ENCODE results near the gene LMBR1L. TPM values are rescaled to one million over a fixed set of nuclear protein-coding genes. Genes with fewer than 3 reads are reported as not detected.

The LMBR1L gene, protein sequence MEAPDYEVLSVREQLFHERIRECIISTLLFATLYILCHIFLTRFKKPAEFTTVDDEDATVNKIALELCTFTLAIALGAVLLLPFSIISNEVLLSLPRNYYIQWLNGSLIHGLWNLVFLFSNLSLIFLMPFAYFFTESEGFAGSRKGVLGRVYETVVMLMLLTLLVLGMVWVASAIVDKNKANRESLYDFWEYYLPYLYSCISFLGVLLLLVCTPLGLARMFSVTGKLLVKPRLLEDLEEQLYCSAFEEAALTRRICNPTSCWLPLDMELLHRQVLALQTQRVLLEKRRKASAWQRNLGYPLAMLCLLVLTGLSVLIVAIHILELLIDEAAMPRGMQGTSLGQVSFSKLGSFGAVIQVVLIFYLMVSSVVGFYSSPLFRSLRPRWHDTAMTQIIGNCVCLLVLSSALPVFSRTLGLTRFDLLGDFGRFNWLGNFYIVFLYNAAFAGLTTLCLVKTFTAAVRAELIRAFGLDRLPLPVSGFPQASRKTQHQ
- 10 to 100 TPM; 72.5 to 76.4 TPM for total RNA-seq

DNA sequence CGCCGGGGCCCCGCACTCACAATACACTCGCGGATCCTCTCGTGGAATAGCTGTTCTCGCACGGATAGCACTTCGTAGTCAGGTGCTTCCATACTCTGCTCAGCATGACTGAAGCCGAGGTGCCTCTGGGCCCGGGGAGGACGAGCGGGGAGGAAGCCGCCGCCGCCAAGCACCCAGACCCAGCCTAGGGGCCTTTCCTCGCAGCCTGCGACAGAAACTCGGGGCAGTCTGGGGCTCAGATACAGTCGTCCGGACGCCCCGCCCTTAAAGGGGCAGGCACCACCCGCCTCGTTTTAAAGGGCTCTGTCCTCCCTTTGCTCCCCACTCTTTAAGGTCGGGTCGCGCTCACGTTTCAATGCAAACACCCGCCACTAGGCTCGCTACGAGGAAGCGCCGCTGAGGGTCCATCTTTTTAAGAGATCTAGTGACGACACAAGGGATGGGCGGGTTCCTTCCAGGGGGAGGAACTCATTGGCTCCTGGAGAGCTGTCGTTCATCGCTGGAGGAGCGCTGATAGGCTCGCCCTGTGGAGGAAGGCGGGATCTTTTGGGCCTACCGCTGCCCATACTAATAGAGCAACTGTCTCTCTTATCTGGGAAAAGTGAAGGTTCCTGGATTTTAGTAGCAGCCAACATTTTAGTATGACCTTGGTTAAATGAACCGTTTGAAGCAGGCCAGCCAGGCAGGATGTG, at the start of gene LMBR1L:
TSS of gene LMBR1L (minus strand) at position 384 of the 692 bp plus-strand sequence. CDS start at position 92, 292 bp downstream.

DNA sequence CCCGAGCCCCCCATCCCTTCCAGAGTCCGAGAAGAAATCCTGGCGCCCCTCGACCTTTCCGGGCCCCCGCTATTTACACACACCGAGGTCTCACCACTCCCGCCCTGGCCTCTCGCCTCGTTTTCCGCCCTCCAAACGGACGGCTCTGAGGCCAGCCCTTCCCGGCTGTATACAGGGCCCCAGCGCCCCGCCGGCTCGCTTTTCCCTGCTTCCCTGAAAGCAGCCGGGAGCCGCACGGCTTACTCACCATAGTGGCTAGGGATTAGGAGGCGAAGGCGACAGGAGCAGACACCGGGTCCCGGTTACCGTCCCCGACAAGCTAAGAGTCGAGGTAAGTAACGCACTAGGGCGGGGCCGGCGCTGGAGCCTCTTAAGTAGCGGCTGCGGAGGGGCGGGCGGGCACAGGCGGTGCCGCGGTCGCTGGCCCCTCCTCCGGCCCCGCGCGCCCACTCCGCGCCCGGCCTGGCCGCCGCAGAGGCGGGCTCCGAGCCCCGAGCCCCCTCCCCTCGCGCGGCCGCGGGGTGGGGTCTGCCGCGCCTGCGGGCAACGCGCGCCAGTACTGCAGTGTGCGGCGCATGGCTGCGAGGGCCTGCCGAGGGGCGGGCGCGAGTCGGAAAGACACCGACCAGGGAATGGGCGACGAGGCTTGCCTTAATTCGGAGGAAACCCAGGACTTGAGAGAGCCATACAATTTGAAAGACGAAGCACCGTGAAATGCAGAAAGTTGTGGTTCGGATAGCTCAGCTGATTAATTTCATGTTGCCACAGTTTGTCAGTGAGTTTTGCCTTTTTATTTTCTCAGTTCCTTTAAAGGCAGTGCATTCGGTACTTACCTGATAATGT, 20.6 kb upstream of the LMBR1L start, which contains the start of gene TUBA1B:
TSS of gene TUBA1B (minus strand) at position 345 of the 843 bp plus-strand sequence. CDS start at position 250, 95 bp downstream.

DNA sequence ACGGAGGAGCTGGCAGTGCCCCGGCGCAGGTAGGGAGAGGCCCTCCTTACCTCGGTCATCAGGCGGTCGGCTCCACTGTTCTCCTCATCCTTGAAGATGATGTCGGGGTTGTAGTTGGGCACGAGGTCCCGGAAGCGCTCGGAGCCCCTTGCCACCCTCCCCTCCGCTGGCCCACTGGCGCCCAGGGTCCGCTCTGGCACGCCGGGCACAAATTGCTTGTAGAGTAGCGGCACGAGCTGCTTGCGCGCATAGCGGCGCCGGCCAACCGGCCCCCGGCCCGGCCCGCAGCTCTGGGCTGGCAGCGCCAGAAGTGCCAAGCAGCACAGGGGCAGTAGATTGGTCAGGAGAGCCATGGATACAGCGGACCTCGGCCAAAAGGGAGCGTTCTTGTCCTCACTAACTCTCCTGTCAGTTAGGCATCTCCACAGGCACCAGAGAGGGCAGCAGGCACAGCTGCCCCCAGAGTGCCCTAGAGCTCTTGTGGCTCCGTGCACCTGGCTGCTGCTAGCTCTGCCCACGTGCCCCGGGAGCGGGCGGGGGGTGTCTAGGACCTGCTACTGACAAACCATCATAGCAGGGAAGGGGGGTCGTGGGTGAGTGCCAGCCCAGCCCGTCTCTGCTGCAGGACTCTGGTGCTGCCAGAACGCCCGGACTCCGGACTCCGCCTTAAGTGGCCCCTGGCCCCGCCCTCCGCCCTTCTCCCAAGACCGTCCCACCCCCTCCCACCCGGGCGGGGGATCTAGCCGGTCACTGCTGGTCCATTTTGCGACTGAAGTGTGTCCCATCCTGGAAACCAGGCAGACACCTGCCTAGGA, 16.3 kb downstream of the LMBR1L start, which contains the start of gene DHH:
TSS of gene DHH (minus strand) at position 642 of the 815 bp plus-strand sequence. CDS start at position 353, 289 bp downstream.

DNA sequence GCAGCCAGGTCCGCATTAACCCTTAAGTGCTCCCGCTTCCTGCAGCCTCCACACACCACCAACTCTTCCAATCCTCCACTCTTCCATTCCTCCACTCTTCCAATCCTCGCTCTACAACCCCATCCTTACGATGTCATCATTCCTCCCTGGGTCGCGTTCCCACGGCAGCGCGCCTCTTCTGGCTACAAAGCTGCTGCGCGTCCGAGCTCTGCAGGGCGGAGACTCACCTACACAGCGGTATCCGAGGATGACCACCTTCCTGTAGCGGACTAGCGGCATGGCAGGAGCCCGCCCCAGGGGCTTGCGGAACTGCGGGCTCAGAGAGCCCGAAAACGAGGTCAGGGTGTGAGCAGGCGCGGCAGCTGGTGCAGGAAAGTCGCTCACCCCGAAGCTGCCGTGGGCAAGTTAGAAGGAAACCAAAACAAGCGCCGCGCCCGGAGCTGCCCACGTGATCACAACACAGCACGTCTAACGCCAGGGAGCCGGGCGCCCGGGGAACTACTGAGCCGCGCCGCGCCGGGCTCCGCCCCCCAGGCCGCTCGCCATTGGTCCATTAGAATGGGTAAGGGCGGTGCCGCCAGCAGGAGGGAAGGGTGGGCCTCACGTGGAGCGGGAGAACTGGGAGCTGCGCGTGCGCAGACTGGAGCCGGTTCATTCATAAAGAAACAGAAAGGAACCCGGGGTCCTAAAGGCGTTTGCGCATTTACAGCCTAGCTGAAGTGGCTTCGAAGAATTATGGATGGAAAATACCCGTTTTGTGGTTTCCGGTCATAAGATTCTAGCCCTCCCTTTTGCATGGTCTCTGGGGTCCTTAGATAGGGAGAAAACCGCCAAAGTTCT, 40.9 kb downstream of the LMBR1L start, which contains the start of gene RHEBL1:
TSS of gene RHEBL1 (minus strand) at position 473 of the 840 bp plus-strand sequence. CDS start at position 279, 194 bp downstream.

DNA sequence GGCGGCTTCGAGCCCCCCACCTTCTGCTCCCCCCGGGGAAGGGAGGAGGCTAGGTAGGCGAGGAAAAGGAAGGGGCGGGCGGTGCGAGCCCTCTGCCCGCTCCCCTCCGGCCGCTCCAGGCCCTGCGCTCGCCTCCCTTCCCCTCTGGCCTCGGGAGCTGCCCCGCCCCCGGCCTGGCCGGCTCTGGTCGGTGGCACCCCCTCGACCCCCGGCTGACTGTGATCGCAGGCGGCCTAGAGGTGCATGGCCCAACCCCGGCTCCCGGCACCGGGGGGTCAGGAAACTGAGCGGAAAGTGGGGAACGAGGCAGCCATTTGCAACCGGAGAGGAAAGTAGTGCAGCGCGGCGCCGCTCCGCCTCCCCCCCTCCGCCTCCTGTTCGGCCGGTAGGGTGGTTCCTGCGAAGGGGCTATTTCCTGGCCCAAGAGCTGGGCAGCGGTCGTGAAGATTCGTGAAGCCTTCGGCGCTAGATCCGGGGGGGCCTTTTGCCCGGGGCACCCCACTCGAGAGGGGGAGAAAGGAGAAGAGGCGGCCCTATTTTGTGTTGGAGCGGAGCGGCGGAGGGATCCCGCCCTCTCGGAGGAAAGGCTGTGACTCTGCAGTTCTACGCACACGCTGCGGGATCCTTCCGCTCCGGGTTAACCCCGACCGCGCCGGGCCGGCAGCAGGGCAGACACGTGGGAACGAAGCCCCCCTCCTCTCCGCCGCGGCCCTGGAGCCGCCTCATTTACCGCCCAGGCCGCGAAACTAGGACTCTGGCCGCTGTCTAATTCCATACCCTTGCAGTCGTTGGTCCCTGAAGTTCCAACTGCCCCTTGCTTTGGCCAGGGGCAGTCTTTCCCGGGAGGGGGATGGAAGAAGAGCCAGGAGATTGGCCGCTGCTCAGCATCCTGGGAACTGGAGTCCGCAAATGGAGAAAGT, 50.1 kb downstream of the LMBR1L start, which contains the start of gene KMT2D:
TSS of gene KMT2D (minus strand) at position 558 of the 920 bp plus-strand sequence. CDS start 5,470 bp downstream, outside the sequence.

Other genes starting within 250 kb of the LMBR1L start
- gene RND1, start 245.0 kb downstream of the LMBR1L start, total RNA-seq = 1 to 10 TPM; 1.2 to 1.8 TPM
- gene FKBP11, start 185.4 kb downstream of the LMBR1L start, total RNA-seq = 10 to 100 TPM; 46.9 TPM
- 100 to 1,000 TPM; 100 to 101 TPM for gene ARF3, start 153.4 kb downstream of the LMBR1L start, total RNA-seq
- 1 to 10 TPM; 4.6 to 5.2 TPM for gene WNT10B, start 139.1 kb downstream of the LMBR1L start, total RNA-seq
- under 1 TPM; 0.72 to 0.73 TPM for gene WNT1, start 132.5 kb downstream of the LMBR1L start, total RNA-seq
- gene DDN, start 111.5 kb downstream of the LMBR1L start, total RNA-seq = under 1 TPM; 0.10 to 0.17 TPM
- gene PRKAG1, start 92.1 kb downstream of the LMBR1L start, total RNA-seq = 10 to 100 TPM; 60.9 to 61.5 TPM
- gene KMT2D, start 50.1 kb downstream of the LMBR1L start, total RNA-seq = 10 to 100 TPM; 94.9 to 98.9 TPM
- 1 to 10 TPM; 6.6 to 8.4 TPM for gene RHEBL1, start 40.9 kb downstream of the LMBR1L start, total RNA-seq
- under 1 TPM; 0.10 to 0.24 TPM for gene DHH, start 16.0 kb downstream of the LMBR1L start, total RNA-seq
- 1,000 to 10,000 TPM; 1,312 to 1,402 TPM for gene TUBA1B, start 20.5 kb upstream of the LMBR1L start, total RNA-seq
- 10 to 100 TPM; 79.3 to 80.2 TPM for gene TUBA1A, start 78.2 kb upstream of the LMBR1L start, total RNA-seq
- 100 to 1,000 TPM; 167 to 171 TPM for gene TUBA1C, start 154.2 kb upstream of the LMBR1L start, total RNA-seq
- not detected for gene PRPH, start 184.3 kb upstream of the LMBR1L start, total RNA-seq
- 10 to 100 TPM; 61.7 to 70.2 TPM for gene TROAP, start 212.4 kb upstream of the LMBR1L start, total RNA-seq
- not detected for gene C1QL4, start 226.3 kb upstream of the LMBR1L start, total RNA-seq
- not detected for gene DNAJC22, start 236.0 kb upstream of the LMBR1L start, total RNA-seq